GM12892 (cell line): ENCODE data around the gene GSN.

Source experiments
- DNase-seq: peaks from one replicate; pipeline ENCODE4 v3.0.0; 2011; ENCODE audit not compliant: insufficient read length
- FAIRE-seq: peaks from 2 replicates; lab custom pipeline; 2011; peaks lifted over from hg19 to GRCh38; lab: Jason Lieb, UNC
- POLR2A ChIP-seq: IDR thresholded peaks from 2 replicates; pipeline ENCODE4 v1.6.1; 2011; ENCODE audit warnings: low read depth, low read length, control low read depth
- POLR2AphosphoS5 ChIP-seq: IDR thresholded peaks from 2 replicates; pipeline ENCODE4 v1.6.1; 2011; ENCODE audit warnings: low read depth, low read length, control low read depth
- TAF1 ChIP-seq: IDR thresholded peaks from 2 replicates; pipeline ENCODE4 v1.6.1; 2011; ENCODE audit warnings: low read depth, mild to moderate bottlenecking, control low read depth, low read length, borderline replicate concordance

The GSN gene

DNA sequence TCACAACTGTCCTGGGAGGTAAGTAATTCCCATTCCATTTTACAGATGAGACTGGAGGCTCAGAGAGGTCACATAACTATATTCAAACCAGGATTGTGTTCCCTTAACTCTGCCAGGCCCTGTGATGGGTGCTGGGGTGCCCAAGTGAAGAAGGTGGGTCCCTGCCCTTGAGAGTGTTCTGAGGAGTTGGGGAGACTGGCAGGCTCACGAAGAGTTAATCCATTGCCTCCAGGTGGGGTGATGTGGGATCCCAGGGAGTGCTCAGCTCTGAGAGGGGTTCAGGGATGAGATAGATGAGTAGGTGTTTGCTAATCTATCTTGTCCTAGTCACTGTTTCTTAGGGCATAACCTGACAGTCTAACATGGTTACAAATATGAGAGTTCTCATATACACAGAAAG lies 36.7 kb downstream of the GSN start:
- no peak for TF ChIP-seq POLR2AphosphoS5
- no peak for TF ChIP-seq TAF1
- TF ChIP-seq POLR2A, result no peak
- DNase-seq (no peak), FAIRE-seq (no peak)

DNA sequence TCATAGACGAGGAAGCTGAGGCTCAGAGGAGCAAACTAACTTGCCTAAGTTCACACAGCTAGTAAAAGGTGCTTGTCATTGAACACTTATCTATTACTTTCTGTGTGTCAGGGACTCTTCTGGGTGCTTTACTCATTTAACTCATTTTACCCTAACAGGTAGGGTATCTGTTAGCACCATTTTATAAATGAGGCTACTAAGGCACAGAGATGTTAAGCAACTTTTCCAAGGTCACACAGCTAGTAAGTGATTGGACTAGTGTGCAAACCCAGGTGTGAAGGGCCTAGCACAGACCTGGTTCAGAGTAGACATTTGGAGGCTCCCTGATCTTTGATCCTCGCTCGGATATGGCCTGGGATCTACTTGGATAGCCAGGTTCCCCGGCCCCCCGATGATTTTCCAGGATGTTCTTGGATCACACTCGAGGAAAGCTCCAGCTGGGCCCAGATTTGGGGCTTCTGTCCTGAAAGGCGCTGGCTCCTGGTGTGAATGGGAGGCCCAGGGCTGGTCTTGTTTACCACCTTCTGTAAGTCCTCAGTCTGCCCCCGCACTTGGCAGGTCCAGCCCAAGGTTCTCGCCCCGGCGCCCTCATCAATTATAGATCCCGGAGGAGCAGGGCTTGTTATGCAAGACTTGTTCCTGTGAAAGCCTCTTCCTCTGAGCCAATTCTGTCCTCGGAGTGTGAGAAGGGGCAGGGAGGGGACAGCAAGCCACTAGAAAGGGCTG lies 37.5 kb downstream of the GSN start:
- DNase-seq (no peak), FAIRE-seq (no peak)
- TF ChIP-seq TAF1 (no peak), POLR2AphosphoS5 (no peak), POLR2A (no peak)

DNA sequence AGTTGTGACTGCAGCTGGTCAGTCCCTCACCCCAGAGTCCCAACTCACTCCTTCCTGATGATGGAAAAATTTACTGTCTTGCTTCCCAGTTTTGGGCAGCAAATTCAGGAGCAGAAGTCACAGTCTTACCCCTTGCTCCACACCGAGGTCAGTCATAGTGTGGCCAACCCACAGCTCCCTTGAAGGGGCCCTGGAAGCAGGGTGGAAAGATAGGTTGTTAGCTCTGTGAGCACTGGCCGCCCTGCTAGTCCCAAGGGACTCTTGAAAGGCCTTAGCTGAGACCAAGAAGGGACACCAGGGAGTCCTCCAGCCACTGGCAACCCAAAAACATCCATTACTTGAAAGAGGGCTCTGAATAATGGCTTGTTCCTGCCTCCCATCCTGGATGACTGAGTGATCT lies 40.0 kb downstream of the GSN start:
- DNase-seq (no peak), FAIRE-seq (no peak)
- TF ChIP-seq POLR2A, result no peak
- TF ChIP-seq TAF1, result no peak
- TF ChIP-seq POLR2AphosphoS5, result no peak

DNA sequence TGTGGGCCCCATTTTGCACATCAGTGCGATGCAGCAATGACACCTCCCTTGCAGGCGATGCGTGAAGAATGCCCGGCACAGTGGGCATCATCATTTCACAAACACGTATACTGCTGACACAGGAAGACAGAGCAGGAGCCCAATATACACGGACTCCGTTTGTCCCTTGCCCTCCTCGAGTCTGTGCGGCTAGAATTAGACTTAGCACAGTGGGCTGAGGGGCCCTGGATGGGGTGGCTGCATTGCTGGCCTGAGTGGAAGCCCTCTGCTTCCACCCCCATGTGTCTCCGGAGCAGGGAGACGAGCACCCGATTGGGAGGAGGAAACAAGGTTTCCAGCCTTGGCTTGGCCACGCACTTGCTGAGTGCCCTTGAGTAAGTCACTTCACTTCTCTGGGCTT lies 40.8 kb downstream of the GSN start:
- TF ChIP-seq POLR2A (no peak), POLR2AphosphoS5 (no peak)
- FAIRE-seq (no peak), DNase-seq (no peak)

DNA sequence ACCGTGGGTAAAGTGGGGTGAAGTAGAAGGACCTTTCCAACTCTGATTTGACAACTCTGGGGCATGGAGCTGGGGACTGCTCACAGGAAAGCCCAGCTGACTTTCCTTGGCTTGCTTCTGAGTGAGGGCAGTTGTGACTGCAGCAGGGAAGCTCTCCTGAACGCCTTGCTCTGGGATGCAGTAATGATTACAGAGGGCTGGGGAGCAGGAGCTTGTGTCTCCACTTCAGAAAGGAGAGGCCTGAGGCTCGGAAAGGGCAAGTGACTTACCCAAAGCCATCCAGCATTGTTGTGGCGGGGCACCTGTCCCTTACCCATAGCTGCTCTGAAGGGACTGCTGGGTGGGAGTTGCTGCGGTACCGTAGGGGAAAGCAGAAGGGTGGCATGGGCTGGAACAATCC lies 41.2 kb downstream of the GSN start:
- TF ChIP-seq TAF1, result no peak
- no peak for TF ChIP-seq POLR2AphosphoS5
- no peak for TF ChIP-seq POLR2A
- DNase-seq (no peak), FAIRE-seq (no peak)

DNA sequence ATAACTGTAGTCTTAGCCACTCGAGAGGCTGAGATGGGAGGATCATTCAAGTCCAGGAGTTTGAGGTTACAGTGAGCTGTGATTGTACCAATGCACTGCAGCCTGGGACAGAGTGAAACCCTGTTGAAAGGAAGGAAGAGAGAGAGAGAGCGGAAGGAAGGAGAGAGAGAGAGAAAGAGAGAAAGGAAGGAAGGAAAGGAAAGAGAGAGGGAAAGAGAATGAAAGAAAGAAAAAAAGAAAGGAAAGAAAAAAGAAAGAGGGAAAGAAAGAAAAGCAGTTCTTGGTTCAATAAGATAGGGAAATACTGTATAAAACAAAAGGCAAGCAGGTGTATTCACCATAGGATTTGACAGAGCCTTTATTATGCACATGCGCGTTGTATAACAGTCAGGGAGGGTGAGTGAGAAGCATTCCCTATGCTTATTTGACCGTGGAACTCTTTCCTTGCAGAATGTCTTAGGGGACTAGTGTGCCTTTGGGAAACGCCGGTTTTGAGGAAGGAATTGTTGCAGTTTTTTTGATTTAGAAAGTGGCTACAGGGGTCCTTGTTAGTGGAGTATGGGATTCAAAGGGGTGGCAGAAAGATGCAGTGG lies 42.0 kb downstream of the GSN start:
- FAIRE-seq, result no peak
- TF ChIP-seq TAF1 (no peak), POLR2AphosphoS5 (no peak), POLR2A (no peak)
- DNase-seq, result no peak

DNA sequence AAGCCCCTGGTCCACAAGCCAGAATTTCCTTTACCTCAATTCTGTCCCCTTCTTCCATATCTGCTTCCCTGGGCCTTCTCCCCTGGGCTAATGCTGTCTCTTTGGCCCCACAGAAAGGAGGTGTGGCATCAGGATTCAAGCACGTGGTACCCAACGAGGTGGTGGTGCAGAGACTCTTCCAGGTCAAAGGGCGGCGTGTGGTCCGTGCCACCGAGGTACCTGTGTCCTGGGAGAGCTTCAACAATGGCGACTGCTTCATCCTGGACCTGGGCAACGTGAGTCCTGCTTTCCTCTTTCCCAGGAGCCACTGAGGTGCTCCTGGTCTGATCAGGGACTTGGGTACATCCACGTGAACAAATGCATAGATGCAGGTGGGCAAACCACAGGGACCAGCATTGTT lies 42.6 kb downstream of the GSN start:
- TF ChIP-seq POLR2AphosphoS5, result no peak
- no peak for TF ChIP-seq POLR2A
- TF ChIP-seq TAF1, result no peak
- FAIRE-seq, result no peak
- no peak for DNase-seq

DNA sequence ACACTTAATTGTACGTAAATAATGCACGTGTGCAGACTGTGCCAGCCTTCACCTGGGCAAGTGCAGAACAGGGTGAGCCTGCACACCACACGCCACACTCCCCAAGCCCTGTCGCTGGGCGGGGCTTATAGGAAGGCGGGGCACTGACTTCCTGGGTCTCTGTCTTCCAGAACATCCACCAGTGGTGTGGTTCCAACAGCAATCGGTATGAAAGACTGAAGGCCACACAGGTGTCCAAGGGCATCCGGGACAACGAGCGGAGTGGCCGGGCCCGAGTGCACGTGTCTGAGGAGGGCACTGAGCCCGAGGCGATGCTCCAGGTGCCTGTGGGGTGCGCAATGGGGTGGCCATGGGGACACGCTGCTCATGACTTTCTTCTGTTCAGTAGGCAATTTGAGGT lies 44.2 kb downstream of the GSN start:
- no peak for FAIRE-seq
- DNase-seq, result no peak

DNA sequence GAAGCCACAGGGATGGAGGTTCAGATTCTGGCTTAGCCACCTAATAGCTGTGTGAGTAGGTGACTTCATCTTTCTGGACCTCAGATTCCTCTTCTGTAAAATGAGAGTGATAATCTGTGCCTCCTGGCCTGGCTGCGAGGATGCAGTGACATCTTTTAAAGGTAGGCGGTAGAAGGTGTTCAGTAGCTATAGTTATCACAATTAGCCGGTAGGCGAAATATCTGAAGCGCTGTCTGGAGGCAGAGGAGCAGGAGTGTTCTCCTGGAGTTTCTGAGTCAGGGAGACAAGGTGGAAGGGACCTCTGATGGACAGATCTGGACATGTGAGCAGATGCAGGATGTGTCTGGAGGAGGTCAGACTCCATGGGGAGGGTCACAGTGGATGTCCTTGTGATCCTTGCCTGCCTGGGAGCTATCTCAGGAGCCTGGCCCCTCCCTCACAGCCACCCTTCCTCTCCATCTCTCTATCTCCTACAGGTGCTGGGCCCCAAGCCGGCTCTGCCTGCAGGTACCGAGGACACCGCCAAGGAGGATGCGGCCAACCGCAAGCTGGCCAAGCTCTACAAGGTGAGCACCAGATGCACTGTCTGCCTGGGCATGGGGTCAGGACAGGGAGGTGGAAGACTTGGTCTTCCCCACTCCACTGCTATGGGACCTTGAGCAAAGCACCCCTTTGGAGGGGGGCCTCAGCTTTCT lies 45.6 kb downstream of the GSN start:
- FAIRE-seq (no peak), DNase-seq (no peak)
- TF ChIP-seq TAF1, result no peak
- no peak for TF ChIP-seq POLR2AphosphoS5
- no peak for TF ChIP-seq POLR2A

More for the DNA sequence above, 44.2 kb downstream of the GSN start:
- TF ChIP-seq POLR2AphosphoS5 (no peak), POLR2A (no peak), TAF1 (no peak)

DNA sequence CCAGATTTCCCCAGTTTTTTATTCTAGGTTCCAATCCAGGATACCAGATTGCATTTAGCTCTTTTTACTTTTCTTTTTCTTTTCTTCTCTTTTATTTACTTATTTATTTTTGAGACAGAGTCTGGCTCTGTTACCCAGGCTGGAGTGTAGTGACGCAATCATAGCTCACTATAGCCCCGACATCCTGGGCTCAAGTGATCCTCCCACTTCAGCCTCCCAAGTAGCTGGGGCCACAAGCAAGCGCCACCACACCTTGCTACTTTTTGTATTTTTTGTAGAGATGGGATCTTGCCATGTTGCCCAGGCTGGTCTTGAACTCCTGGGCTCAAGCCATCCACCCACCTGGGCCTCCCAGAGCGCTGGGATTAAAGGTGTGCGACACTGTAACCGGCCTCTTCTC lies 48.4 kb downstream of the GSN start:
- FAIRE-seq, result no peak
- no peak for DNase-seq
- no peak for TF ChIP-seq POLR2A
- TF ChIP-seq POLR2AphosphoS5, result no peak
- no peak for TF ChIP-seq TAF1

DNA sequence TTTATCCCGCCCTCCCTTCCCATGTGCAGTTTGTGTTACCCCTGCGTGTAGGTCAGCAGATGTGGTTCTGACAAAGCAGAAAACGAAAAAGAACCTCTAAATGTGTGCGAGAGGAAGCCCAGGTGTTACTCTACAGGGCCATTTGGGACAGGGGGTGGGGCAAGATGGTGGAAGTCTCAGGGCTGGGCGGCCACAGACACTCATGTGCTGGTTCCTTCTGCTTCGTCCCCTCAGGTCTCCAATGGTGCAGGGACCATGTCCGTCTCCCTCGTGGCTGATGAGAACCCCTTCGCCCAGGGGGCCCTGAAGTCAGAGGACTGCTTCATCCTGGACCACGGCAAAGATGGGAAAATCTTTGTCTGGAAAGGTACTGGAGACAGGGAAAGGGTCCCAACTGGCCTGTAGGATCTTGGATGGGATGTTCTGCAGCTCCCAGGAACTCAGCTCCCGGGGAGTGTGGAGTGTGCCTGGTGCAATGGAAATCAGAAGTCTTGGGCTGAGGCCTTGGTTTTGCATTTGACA lies 49.0 kb downstream of the GSN start:
- FAIRE-seq (no peak), DNase-seq (no peak)
- TF ChIP-seq POLR2AphosphoS5 (no peak), TAF1 (no peak), POLR2A (no peak)
